NCI-H187 (cell line): ENCODE results near the gene RHOT2.
A peak's percentile ranks its signal among the peaks of the same experiment; 100 is the strongest.

Experiments
- DNase-seq, 2 experiments: peaks; one replicate each; lab custom pipeline; 2025; lab: John Stamatoyannopoulos, UW

The RHOT2 gene

GRCh38 chr16:700684-701584, 33.0 kb downstream of the RHOT2 start:
- no peak for DNase-seq

- DNase-seq, result no peak
These were observed 34.4 kb downstream of the RHOT2 start for GRCh38 chr16:702341-702740.

GRCh38 chr16:703406-703805, 35.5 kb downstream of the RHOT2 start:
- no peak for DNase-seq

GRCh38 chr16:704047-704446, 36.1 kb downstream of the RHOT2 start:
- no peak for DNase-seq

GRCh38 chr16:704552-705380, 36.8 kb downstream of the RHOT2 start:
- no peak for DNase-seq

- peak; percentile 69 to 81 for DNase-seq
These were observed 37.7 kb downstream of the RHOT2 start, which contains the start of gene FBXL16 for GRCh38 chr16:705431-706188. Gene FBXL16 (minus strand): TSS chr16:705801. CDS start chr16:697405, 8,396 bp downstream.

GRCh38 chr16:706189-707061, 38.5 kb downstream of the RHOT2 start:
- DNase-seq, result no peak

- DNase-seq, result no peak
These were observed 39.2 kb downstream of the RHOT2 start for GRCh38 chr16:707062-707538.

- DNase-seq, result no peak
These were observed 40.1 kb downstream of the RHOT2 start for GRCh38 chr16:708019-708418.

- DNase-seq, result no peak
These were observed 41.0 kb downstream of the RHOT2 start for GRCh38 chr16:708959-709358.

- DNase-seq, result peak; percentile 97
These were observed 41.9 kb downstream of the RHOT2 start for GRCh38 chr16:709566-710499.

GRCh38 chr16:710500-711075, 42.7 kb downstream of the RHOT2 start:
- no peak for DNase-seq

- no peak for DNase-seq
These were observed 43.2 kb downstream of the RHOT2 start for GRCh38 chr16:711084-711483.

- DNase-seq, result peak; percentile 56 to 70
These were observed 43.8 kb downstream of the RHOT2 start for GRCh38 chr16:711548-712320.

GRCh38 chr16:712740-713250, 44.9 kb downstream of the RHOT2 start:
- peak in 1 of 2 experiments; percentile 24 for DNase-seq

GRCh38 chr16:714079-714478, 46.1 kb downstream of the RHOT2 start:
- no peak for DNase-seq

GRCh38 chr16:714558-715476, 46.9 kb downstream of the RHOT2 start, which contains the start of gene METRN:
Gene METRN (plus strand): TSS chr16:715118. CDS start chr16:715290, 172 bp downstream.
- DNase-seq, result peak; percentile 60 to 83
